ENCODE measurements around the gene MT1G.

GRCh38 chr16:56632848-56633365 lies 35.0 kb downstream of the MT1G start:
- TF ChIP-seq CTCF (IDR thresholded peaks at IDR 0.05; ENCODE audit: low read depth, low read length, poor library complexity, severe bottlenecking): no peak
- TF ChIP-seq EZH2phosphoT487 (IDR thresholded peaks at IDR 0.05; ENCODE audit: borderline replicate concordance, low read length): no peak
